Measurements from ENCODE around the gene NFE2L2. TPM values are rescaled to one million over a fixed set of nuclear protein-coding genes. Genes with fewer than 3 reads are reported as not detected.

NFE2L2 gene
- total and polyA plus RNA-seq, 9 of the 15 experiments (the other 6 are each of a cell fraction or from before 2014, with no cell fraction given): 29.3 to 120 (median 59.3) TPM

DNA sequence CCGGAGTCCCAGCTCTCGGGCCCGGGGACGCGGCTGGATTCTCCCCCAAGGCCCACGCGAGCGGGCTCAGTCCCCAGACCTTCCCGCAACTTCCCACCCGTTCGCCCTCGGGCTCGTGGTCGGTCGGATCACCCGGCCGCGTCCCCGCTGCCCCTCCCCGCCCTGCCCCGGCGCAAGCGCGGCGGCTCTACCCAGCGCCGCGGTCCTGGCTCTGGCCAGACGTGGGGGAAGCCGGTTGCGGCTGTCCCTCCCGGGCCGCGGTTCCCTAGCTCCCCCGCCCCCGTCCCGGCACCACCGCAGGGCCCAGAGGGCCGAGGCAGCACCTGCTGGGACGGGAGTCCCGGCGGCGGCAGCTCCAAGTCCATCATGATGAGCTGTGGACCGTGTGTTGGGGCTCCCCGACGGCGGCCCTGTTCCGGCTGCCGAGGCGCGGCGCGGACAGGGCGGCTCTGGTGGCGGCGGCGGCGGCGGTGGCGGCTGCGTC is 276 bp downstream of the NFE2L2 start (continued):
- TF ChIP-seq PCBP1 (IDR thresholded peaks at IDR 0.05; ENCODE audit: low read depth, low read length, poor library complexity, severe bottlenecking) (peak; percentile 72), RBM34 (IDR thresholded peaks at IDR 0.05; ENCODE audit: borderline replicate concordance, insufficient read depth, low read length) (no peak), NCOA6 (IDR thresholded peaks at IDR 0.05) (peak; percentile 84; the same call in 1 of the 2 replicates), SIN3B (IDR thresholded peaks at IDR 0.05; ENCODE audit: low read depth) (peak; percentile 74; the same call in 1 of the 2 replicates), RBM15 (IDR thresholded peaks at IDR 0.05; ENCODE audit: insufficient read depth, low read length) (0 out of 2 replicates have a peak, but pooled peaks have one; percentile 61), MYC (IDR thresholded peaks at IDR 0.05; ENCODE audit: low read depth, low read length) (no peak; the same call in 1 of the 2 replicates), MYC (CRISPR knock-in tag; IDR thresholded peaks at IDR 0.05; ENCODE audit: borderline replicate concordance, low read depth) (no peak), U2AF1 (optimal IDR thresholded peaks at IDR 0.05; ENCODE audit: low read depth, low read length) (peak; percentile 85), ZNF232 (CRISPR knock-in tag; IDR thresholded peaks at IDR 0.05) (peak; percentile 75; the same call in 1 of the 2 replicates), RB1 (IDR thresholded peaks at IDR 0.05; ENCODE audit: low read depth) (no peak), HES1 (IDR thresholded peaks at IDR 0.05; ENCODE audit: low read depth) (no peak), TRIM28 (IDR thresholded peaks at IDR 0.05) (no peak), SAP30 (IDR thresholded peaks at IDR 0.05; ENCODE audit: borderline replicate concordance, insufficient read depth, low read depth, low read length, poor library complexity, severe bottlenecking) (peak; percentile 26), ATF6 (CRISPR knock-in tag; IDR thresholded peaks at IDR 0.05) (no peak), TGIF2 (CRISPR knock-in tag; IDR thresholded peaks at IDR 0.05) (peak; percentile 64), CBX2 (IDR thresholded peaks at IDR 0.05; ENCODE audit: insufficient read depth, low read length, poor library complexity, severe bottlenecking) (no peak)

All from K562 (cell line).